GM10266 (cell line): Measurements from ENCODE around the gene UBAP2L.

Experiments
- DNase-seq: peaks from one replicate; pipeline ENCODE4 v3.0.0; 2012; ENCODE audit errors: extremely low spot score
- TF ChIP-seq, protein P1 (sequence below): IDR thresholded peaks from 2 replicates; pipeline ENCODE4 v1.5.1; 2012; ENCODE audit warnings: mild to moderate bottlenecking, low read depth; ENCODE audit not compliant: control insufficient read depth, insufficient read depth; ENCODE audit errors: missing control alignments

UBAP2L gene

DNA sequence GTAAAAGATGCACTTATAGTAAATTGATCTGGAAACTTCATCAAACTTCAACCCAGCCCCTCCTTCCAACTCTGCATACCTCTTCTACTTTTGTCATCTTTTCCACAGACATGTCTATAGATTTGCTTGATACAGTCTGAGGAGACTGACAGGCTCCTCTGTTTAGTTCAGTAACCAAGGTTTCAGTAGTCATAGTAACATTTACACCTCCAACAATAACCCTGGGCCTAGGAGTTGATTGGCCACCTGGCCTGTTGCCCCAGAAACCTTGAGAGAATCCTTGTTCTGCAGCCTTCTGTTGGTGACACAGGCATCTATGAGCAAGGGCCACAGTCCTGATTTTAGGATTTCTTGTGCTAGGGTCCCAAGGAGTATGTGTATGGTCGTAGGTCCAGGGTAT lies 14.6 kb upstream of the UBAP2L start, which contains the start of gene CFAP141:
CFAP141 (minus strand) TSS at position 138 of the 400 bp plus-strand sequence; CDS start at position 112, 26 bp downstream.
- no peak for DNase-seq
- TF ChIP-seq, protein P1, sequence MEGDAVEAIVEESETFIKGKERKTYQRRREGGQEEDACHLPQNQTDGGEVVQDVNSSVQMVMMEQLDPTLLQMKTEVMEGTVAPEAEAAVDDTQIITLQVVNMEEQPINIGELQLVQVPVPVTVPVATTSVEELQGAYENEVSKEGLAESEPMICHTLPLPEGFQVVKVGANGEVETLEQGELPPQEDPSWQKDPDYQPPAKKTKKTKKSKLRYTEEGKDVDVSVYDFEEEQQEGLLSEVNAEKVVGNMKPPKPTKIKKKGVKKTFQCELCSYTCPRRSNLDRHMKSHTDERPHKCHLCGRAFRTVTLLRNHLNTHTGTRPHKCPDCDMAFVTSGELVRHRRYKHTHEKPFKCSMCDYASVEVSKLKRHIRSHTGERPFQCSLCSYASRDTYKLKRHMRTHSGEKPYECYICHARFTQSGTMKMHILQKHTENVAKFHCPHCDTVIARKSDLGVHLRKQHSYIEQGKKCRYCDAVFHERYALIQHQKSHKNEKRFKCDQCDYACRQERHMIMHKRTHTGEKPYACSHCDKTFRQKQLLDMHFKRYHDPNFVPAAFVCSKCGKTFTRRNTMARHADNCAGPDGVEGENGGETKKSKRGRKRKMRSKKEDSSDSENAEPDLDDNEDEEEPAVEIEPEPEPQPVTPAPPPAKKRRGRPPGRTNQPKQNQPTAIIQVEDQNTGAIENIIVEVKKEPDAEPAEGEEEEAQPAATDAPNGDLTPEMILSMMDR: no peak

DNA sequence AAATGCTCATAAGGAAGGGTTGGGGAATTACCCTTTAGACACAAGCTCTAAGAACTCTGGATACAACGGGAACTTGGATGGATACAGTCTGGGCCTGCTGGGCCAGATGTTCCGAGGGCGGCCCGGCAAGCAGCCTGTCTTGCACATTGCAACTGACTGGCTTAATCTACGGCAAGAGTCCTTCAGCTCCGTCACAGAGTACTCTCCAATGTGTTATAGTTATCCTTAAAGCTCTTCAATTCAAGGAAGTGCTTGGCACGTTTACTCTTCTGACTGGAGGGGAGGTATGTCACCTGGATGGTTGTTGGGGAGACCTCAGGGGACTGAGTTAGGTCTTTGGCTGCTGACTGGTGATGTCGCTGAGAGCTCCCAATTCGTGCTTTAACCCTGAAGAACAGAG lies 13.5 kb upstream of the UBAP2L start:
- DNase-seq: no peak
- TF ChIP-seq, protein P1: no peak

DNA sequence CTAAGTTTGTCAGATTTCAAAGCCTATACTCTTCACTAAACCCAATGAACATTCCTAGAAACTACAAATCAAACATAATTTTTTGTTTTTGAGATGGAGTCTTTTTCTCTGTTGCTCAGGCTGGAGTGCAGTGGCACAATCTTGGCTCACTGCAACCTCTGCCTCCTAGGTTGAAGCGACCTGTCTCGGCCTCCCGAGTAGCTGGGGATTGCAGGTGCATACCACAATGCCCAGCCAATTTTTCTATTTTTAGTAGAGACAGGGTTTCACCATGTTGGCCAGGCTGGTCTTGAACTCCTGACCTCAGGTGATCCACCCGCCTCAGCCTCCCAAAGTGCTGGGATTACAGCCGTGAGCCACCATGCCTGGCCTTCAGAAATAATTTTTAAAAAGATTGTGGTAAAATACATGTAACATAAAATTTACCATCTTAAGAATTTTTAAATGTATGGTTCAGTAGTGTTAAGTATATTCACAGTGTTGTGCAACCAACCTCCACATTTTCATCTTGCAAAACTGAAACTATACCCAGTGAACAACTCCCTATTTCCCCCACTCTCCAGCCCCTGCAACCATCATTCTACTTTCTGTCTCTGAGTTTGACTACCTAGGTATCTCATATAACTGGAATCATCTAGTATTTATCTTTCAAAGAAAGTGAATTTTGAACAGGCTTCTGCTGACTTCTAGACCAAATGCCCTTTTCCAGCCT lies 11.9 kb upstream of the UBAP2L start:
- no peak for DNase-seq
- TF ChIP-seq, protein P1: no peak

DNA sequence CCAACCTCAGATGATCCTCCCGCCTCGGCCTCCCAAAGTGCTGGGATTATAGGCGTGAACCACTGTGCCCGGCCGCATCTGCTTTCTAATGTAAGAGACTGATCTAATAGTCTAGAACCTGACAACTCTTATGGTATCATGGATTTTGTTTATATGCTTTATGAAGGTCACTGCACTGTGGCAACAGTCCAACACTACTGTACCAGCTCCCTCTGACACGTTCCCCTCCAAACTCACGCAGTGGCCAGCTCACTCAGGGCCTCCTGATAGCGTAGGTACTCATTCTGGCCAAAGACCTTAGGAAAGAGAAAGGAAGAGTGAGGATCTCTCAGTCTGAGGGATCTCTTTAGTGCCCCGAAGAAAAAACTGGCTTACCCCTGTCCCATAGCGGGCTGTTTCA lies 8.7 kb upstream of the UBAP2L start:
- TF ChIP-seq, protein P1: no peak
- DNase-seq: no peak

DNA sequence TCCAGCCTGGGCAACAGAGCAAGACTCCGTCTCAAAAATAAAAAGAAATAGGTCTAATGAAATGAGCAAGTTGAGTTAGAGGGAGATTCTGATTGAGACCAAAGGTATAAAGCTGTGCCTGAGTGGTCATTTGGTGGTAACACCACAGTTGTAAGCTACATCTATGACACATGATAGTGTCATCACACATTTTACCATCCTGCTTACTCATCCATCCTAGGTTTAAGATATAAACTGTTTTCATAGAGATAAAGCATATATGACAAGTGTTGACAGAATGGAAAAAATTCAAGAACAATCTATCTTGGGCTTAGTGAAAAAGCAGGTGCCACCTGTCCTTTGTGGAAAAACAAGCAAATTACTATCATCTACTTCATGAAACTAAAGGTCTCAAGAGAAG lies 7.5 kb upstream of the UBAP2L start:
- DNase-seq: no peak
- TF ChIP-seq, protein P1: no peak

DNA sequence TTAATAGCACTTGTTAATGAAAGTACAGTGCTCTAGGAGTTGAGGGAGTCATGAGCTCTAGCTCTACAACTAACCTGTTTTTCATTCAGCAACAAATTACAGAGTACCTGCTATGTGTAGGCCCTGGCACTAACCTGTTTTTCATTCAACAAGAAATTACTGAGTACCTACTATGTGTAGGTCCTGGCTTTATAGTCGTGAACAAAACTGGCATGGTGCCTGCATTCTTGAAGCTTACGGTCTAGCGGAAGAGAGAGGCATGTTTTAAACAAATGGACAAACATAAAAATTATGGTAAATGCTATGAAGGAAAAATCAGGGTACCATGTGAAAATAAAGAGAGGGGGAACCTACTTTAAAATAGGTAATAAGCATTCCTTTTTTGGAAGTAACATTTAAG lies 2.2 kb upstream of the UBAP2L start:
- TF ChIP-seq, protein P1: no peak
- DNase-seq: no peak

DNA sequence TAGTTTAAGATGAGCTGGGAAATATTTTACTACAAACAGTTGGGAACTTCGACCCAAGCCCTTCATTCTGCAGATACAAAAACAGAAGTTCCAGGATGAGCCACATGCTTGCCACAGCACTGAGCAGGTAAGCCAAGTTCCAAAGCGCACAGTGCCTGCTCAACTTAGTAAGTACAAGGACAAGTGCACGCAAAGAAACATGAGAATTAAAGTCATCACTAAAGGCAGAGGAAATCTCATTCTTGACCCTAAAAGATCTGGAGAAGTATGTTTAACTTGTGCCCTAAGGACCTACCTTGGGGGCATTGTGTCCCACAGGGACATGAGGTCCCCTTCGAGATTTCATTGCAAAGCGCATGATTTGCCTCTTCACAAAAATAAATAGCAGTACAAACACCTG lies 1.2 kb upstream of the UBAP2L start:
- TF ChIP-seq, protein P1: no peak
- DNase-seq: no peak
